Fibroblast of upper back skin (primary cell): ENCODE measurements around the gene IFI30.
A peak's percentile ranks its signal among the peaks of the same experiment; 100 is the strongest.

Experiments used
- DNase-seq: peaks from one replicate; pipeline ENCODE4 v3.0.0-alpha.2; 2013

IFI30 gene

DNA sequence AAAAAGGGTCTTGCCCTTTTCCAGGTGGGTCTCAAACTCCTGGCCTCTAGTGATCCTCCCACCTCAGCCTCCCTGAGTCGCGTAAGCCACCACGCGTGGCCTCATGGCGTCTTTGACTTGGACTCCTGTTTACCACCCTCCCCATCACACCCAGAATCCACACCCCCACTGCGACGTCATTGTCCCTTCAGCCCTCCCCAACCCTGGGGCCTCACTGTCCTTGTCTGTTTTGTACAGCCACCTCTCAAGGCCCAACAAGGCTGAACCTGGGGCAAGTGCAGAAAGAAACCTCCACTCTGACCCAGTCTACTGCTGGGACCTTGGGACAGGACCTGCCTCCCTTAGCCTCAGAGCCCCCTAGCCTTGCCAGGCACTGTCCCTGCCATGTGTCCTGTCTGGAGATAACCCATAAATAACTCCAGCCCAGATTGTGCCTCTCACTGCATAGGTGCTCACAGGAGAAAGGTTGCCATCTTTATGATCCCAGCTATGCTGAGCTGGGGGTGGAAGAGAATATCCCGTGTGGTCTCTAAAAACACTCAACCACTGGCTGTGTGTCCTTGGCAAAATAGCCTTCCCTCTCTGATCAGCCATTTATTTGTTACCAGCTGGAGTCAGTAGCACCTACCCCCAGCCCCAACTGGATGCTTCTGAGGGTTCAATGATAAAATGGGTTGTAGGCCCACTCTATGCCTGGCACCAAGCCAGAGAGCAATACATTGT is 1.8 kb upstream of the IFI30 start:
- DNase-seq, result no peak

DNA sequence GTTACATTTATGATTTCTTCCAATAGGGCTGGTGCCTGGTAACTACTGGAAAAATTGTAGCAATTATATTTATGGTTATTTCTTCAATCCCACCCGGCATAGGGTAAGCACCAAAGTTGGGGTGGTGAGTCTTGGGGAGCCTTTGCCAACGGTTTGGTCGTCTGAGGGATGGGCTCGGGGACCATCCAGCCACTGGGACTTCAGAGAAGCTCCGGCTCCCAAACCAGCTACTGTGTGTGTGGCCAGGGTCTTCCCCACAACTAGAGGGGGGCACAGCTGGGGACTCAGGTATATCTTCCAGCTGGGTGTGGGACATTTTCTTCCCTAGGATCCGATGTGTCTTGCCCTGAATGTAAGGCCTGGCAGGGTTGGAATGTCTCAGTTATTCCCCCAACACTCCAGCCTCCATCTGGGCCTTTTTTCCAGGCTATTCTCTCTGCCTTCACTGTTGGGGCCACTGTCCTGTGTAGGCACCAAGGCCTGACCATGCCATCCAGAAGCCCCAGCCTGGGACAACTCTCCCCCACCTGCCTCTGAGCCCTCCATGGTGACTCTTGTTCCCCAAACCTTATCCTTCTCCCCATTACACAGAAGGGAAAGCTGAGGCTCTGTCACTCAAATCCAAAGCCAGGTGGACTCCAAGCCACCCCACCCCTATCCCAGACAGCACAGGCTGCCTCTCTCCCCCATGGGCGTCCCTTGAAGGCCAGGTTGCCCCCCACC is 1.1 kb upstream of the IFI30 start:
- no peak for DNase-seq

GRCh38 chr19:18173054-18173571 is 500 bp upstream of the IFI30 start:
- peak; percentile 52 for DNase-seq

- DNase-seq, result no peak
These were observed 1.4 kb downstream of the IFI30 start for GRCh38 chr19:18174983-18175382.

DNA sequence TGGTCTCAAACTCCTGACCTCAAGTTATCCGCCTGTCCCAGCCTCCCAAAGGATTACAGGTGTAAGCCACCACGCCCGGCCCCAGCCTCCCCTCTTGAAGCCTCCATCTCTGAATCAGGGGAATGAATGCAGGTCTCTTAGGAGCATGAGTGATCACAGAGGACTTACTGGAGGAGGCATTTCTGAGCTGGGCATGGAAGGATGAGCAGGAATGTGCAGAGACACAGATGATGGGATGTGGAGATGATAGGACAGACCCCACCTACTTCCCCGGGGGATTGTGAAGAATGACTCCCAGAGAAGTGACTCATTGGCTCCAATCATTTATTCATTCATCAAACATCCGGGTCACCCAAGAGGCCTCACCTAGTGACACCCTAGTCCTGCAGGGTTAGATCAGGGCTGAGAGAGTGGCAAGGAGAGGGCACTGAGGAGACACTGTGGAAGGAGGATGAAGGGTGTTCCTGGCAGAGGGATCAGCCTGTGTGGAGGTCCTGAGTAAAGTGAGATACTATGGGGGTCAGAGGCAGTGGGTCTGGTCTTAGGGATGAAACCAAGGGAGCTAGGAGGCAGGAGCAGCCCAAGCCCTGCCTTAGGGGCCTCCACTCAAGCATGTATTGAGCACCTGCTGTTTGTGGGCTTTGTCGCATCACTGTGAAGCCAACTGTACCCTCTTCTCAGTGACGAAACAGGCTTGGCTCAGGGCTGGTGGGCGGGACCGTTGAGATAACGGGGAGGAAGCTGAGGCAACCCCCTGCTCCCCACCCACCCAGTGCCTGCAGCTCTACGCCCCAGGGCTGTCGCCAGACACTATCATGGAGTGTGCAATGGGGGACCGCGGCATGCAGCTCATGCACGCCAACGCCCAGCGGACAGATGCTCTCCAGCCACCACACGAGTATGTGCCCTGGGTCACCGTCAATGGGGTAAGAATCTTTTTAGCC is 3.0 kb downstream of the IFI30 start:
- no peak for DNase-seq

DNA sequence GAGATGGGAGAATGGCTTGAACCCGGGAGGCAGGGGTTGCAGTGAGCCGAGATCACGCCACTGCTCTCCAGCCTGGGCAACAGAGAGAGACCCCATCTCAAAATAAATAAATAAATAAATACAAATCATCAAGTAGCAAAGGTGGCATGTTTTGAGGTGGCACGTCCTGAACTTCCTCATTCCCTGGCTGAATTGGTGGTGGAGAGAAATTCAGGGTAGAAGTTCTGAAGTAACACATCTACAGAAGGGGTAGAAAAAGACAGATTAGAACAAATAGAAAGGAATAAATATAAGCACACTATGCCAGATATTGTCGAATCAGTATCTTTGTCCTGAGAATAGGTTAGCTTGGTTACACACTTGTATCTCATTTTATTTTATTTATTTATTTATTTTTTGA is 6.3 kb downstream of the IFI30 start:
- DNase-seq, result no peak

- no peak for DNase-seq
These were observed 9.9 kb downstream of the IFI30 start for GRCh38 chr19:18183529-18183928.

DNA sequence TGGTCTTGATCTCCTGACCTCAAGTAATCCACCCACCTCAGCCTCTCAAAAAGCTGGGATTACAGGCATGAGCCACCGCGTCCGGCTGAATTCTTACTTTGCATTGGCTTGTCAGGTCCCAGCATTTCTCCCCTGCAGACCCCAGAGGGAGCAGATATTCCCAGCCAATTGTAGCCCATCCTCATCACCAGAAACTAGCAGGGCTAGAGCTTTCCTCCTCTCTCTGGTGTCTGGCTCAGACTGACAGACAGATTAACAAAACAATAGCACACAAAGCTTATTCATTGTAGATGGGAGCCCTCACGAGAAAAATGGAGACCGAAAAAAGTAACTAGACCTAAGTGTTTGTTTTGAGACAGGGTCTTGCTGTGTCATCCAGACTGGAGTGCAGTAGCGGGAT is 11.9 kb downstream of the IFI30 start:
- no peak for DNase-seq

DNA sequence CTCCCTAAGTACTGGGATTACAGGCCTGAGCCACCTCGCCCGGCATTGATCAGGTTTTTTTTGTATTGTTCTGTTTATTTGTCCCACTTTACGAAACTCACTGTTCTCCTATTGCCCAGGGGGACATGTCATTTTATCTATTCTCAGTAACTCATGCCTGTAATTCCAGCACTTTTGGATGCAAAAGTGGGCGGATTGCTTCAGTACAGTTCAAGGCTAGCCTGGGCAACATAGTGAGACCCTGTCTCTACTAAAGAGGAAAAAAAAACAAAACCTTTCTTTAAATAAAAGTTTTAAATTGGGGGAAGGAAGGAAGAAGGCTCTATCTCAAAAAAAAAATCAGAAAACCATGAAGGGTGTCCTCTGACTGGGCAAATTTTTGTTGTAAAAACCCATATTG is 16.7 kb downstream of the IFI30 start:
- no peak for DNase-seq

- DNase-seq, result no peak
These were observed 18.0 kb downstream of the IFI30 start for GRCh38 chr19:18191640-18192062.

DNA sequence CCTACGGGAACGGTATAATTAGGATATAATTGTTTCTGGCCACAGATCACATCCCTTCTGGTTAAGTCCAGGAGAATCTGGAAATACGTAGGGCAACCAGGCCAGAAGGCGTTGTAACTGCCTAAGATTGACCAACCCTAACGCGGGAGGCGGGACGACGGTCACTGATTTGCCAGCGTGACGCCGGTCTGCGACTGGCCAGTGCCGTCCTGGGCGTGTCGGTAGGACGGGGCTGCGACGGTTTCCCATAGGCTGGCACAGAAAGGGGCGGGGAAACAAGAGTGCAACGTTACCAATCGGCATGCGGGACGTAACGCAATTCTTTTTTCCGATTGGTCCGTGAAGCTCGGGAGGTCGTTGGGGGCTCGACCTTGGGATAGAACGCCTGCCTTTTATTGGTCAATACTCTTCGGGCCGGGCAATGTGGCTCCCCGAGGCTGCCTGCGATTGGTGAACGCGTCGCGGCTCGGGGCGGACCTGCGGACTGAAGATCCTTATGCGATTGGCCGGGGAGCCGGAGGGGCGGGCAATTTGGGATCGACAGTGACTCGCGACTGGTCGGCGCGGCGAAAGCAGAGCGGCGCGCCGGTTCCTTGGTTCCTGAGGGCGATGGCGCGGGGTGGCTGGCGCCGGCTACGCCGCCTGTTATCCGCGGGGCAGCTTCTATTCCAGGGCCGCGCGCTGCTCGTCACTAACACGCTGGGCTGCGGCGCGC is 19.2 kb downstream of the IFI30 start, which contains the start of gene MPV17L2:
MPV17L2 (plus strand) TSS at position 546 of the 715 bp plus-strand sequence; CDS start at position 610, 64 bp downstream.
- DNase-seq, result peak; percentile 100

DNA sequence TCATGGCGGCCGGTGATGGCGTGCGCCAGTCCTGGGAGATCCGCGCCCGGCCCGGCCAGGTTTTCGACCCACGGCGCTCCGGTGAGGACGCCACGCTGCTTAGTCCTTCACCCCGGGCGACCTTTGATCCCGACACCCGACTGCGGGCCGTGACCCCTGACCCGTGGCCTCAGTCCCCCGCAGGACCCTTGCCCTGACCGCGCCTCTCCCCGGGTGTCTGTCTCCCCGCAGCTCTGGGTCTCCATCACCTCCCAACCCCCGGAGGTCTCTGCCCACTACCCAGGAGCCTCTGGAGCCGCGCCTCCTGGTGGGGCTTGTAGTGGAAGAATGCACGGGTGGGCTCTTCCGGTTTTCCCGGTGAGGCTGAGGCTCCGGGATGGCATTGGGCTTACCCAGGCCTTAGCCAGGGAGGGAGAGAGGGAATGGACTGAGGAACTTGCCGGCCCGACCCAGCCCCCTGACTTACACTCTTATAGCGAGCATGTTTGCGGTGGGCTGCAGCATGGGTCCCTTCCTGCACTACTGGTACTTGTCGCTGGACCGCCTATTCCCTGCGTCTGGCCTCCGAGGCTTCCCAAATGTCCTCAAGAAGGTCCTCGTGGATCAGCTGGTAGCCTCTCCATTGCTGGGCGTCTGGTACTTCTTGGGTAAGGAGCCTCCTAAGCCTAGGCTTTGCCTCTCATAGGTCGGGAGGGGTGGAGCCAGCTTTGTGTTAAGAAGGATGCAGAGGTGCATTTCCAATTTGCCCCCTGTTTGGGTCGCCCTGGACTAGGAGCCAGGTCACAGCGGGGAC is 20.0 kb downstream of the IFI30 start:
- DNase-seq, result no peak

DNA sequence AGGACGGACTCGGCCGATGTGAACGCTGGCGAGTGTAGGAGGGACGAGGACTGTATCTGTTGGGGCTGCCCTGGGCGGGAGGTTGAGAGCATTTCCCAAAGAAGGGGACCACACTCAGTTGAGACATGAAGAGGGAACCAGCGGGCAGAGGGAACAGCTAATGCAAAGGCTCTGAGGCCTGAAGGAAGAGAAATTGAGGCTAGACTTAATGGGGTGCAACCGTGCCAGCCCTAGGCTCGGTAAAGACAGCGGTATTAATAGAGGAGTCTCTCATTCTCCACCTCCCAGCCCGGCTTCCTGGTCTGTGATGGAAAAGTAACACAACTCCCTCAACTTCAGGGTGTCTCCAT is 20.5 kb downstream of the IFI30 start:
- no peak for DNase-seq

DNA sequence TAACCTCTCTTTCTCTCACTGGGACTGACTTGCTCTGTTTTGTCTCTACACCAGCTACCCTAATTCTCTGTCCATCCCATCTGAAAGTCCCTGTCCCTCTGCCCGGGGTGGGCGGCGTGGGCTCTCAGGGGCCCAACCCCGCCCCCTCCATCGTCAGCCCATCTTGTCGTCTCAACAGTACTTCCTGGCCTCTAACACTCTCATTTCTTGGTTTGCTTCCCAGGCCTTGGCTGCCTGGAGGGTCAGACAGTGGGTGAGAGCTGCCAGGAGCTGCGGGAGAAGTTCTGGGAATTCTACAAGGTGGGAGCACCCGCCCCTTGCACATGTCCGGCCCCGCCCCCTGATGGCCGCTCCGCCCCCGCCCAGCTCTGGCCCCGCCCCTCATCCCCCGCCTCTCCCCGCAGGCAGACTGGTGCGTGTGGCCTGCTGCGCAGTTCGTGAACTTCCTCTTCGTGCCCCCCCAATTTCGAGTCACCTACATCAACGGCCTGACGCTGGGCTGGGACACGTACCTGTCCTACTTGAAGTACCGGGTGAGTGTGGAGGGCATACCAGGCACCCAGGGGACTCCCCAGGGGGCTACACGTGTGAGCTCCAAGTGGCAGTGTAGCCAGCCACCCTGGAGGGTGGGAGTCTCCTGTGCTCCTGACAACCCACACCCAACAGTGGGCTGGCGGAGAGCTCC is 21.1 kb downstream of the IFI30 start:
- no peak for DNase-seq

- DNase-seq, result no peak
These were observed 22.9 kb downstream of the IFI30 start for GRCh38 chr19:18196511-18196845.

- no peak for DNase-seq
These were observed 23.7 kb downstream of the IFI30 start for GRCh38 chr19:18197306-18197705.

- DNase-seq, result no peak
These were observed 24.3 kb downstream of the IFI30 start for GRCh38 chr19:18197941-18198340.

GRCh38 chr19:18198374-18198773 is 24.8 kb downstream of the IFI30 start:
- DNase-seq, result no peak

DNA sequence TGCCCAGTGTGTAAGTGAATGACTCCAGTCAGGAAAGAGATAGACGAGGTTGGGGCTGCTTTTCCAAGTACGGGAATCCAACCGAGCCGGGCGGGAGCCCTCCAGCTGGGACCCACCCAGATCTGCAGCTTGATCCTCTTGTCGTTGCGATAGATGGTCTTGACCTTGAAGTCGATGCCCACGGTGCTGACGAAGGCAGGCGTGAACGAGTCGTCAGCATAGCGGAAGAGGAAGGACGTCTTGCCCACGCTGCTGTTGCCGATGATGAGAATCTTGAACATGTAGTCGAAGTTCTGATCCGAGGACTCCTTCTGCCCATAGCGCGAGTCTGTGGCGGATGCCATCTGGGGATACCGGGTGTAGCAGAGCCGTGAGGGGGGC is 28.8 kb downstream of the IFI30 start:
- DNase-seq, result no peak

GRCh38 chr19:18202778-18203407 is 29.3 kb downstream of the IFI30 start:
- DNase-seq, result no peak

- DNase-seq, result no peak
These were observed 29.8 kb downstream of the IFI30 start for GRCh38 chr19:18203408-18203862.
